Ovary (tissue), 9 donors: Measurements from ENCODE around the gene NCAPH2. TPM values are rescaled to one million over a fixed set of nuclear protein-coding genes. Genes with fewer than 3 reads are reported as not detected.

Source experiments
- DNase-seq, 5 donors: peaks; one replicate each; pipeline ENCODE4 v3.0.0-alpha.2; 2019 to 2020
- H3K27ac ChIP-seq, 2 donors: fragments of 200-600 bp; one replicate each; pipeline versions ENCODE4 v1.5.1 to v1.8.0; 2019 to 2022
- H3K27me3 ChIP-seq: fragments of 200-600 bp; one replicate; pipeline ENCODE4 v1.8.0; 2022
- H3K36me3 ChIP-seq: fragments of 200-600 bp; sonication (generic); one replicate; pipeline ENCODE4 v1.5.1; 2019
- H3K4me1 ChIP-seq: one replicate; pipeline ENCODE4 v1.8.1; 2013; ENCODE audit warnings: mild to moderate bottlenecking, moderate library complexity; ENCODE audit not compliant: insufficient read depth
- H3K4me3 ChIP-seq: fragments of 200-600 bp; sonication (generic); one replicate; pipeline ENCODE4 v1.5.1; 2017
- H3K9me3 ChIP-seq, 2 donors: fragments of 200-600 bp in 1 of 2; sonication (generic) in 1 of 2; one replicate each; pipeline versions ENCODE4 v1.5.1 to v1.8.1; 2013 to 2019; ENCODE audit warnings: mild to moderate bottlenecking in 1 of 2, moderate library complexity in 1 of 2
- EP300 ChIP-seq: sonication (generic); formaldehyde crosslinking; IDR thresholded peaks from one replicate; pipeline ENCODE4 v1.6.1; 2017; ENCODE audit warnings: antibody characterized with exemption
- POLR2A ChIP-seq: fragments of 450-650 bp; IDR thresholded peaks from one replicate; pipeline ENCODE4 v1.6.1; 2017; ENCODE audit warnings: antibody characterized with exemption, mild to moderate bottlenecking, moderate library complexity
- WGBS, 3 donors: extraction: QIAGEN DNeasy Blood & Tissue Kit in 1 of 3; methylation state at CpG; one replicate each; pipeline versions ENCODE4 v1.1.5 to v1.1.7; 2013 to 2017; 5-methylcytosine and 5-hydroxymethylcytosine counted together
- intact Hi-C, 4 donors: fragments of 100-400 bp; cut with DNase I; formaldehyde crosslinking; loops; one replicate each; pipeline versions ENCODE4 v1.11.0 to v1.15.1; 2022 to 2023
- polyA plus RNA-seq, 2 donors: library from polyadenylated mRNA; stranded (reverse); fragments of 200-250 nt in 1 of 2; fragments of 350-450 nt in 1 of 2; fragmentation: Illumina TruSeq in 1 of 2; extraction: RNeasy Lipid Tissue Mini Kit (QIAGEN cat#74804) in 1 of 2; gene quantifications; one replicate each; pipeline ENCODE4 v1.2.3, GENCODE V29; 2013 to 2014
- total RNA-seq, 7 donors: library from RNA; depleted of rRNA in 2 of 7; stranded (reverse); fragments of >200 nt in 2 of 7; fragmentation: NEBNext Ultra II Directional in 3 of 7; extraction: Animal tissue kit (Norgen Biotek cat#: 25700) in 3 of 7; gene quantifications; one replicate each; pipeline versions ENCODE4 v1.1.0 to v1.2.4, GENCODE V29; 2016 to 2023
- TF ChIP-seq, protein P1 (sequence below), 3 donors: fragments of 450-650 bp in 2 of 3; fragments of 200-600 bp in 1 of 3; IDR thresholded peaks; one replicate each; pipeline versions ENCODE4 v1.5.1 to v1.8.0; 2016 to 2022; ENCODE audit warnings: antibody characterized with exemption in 3 of 3, mild to moderate bottlenecking in 1 of 3
- donor health status: DM: no; HTN: no; CAD: no; lungs with moderate emphysema.
- donor health status: DM: no; HTN: no; CAD: no.
- donor health status: Bipolar disorder and iron deficiency.
- donor health status: DM: yes; HTN: yes; CAD: no.
- donor health status: DM: no; HTN: no; CAD: no.
- donor health status: DM: yes; HTN: yes; CAD: no.

Gene NCAPH2
- total and polyA plus RNA-seq, 9 donors = 11.5 to 61.5 (median 49.0) TPM

DNA sequence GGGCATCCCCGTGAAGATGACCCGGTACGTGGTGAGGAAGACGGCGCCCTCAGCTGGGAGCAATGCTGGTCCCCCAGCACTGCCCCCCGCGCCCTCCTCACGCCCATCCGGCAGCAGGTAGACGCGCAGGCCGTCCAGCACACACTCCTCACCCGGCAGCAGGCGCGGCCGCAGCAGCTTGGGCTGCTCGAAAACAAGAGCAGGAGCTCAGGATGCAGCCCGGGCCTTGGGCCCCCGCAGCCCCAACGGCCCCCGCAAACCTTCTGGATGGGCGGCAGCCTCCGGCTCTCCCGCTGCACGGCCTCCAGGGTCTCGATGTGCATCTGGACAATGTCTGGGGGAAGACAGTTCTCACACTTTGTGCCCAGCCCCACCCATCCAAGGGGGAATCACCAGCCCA, 46.5 kb upstream of the NCAPH2 start:
- no peak overlapping the region for H3K27ac ChIP-seq
- TF ChIP-seq POLR2A (no peak), EP300 (no peak)
- TF ChIP-seq, protein P1, sequence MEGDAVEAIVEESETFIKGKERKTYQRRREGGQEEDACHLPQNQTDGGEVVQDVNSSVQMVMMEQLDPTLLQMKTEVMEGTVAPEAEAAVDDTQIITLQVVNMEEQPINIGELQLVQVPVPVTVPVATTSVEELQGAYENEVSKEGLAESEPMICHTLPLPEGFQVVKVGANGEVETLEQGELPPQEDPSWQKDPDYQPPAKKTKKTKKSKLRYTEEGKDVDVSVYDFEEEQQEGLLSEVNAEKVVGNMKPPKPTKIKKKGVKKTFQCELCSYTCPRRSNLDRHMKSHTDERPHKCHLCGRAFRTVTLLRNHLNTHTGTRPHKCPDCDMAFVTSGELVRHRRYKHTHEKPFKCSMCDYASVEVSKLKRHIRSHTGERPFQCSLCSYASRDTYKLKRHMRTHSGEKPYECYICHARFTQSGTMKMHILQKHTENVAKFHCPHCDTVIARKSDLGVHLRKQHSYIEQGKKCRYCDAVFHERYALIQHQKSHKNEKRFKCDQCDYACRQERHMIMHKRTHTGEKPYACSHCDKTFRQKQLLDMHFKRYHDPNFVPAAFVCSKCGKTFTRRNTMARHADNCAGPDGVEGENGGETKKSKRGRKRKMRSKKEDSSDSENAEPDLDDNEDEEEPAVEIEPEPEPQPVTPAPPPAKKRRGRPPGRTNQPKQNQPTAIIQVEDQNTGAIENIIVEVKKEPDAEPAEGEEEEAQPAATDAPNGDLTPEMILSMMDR (IDR thresholded peaks at IDR 0.05) = no peak
- WGBS, 3 donors = 87 to 92% (median 88%) methylated on average over 22 to 26 of the region's 26 CpGs
- H3K9me3 ChIP-seq = no peaks in the 10 kb centered on the region
- no peak for DNase-seq
- H3K4me1 ChIP-seq = no peaks in the 10 kb centered on the region
- no peaks in the 10 kb centered on the region for H3K27me3 ChIP-seq
- intact Hi-C loops = no loop called here
- H3K36me3 ChIP-seq = no peaks in the 10 kb centered on the region
- H3K4me3 ChIP-seq = no peak overlapping the region

DNA sequence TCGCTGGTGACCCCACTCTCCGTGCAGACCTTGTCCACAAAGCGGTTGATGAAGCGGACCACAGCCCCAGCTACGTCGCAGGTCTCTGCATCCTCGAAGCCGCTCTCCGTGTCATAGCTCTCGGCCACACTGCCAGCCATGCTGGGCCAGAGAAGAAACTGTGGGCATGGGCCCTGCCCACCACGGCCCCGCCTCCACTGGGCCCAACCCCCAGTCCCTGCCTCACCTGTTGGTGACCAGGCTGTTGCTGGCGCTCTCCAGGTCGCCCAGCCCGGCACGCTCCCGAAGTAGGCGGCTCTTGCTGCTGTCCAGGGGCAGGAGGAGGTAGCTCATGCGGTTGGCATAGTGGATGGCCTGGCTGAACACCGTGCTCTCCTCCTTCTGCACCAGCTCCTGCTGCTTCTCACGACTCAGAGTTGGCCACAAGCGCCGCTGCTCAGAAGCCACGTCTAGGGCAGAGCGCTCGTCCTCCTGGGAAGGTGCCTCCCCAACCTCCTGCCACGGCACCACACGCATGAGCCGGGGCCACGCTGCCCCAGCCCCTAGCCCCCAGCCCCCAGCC, 46.0 kb upstream of the NCAPH2 start:
- no peak overlapping the region for H3K27ac ChIP-seq
- TF ChIP-seq POLR2A = no peak
- TF ChIP-seq, protein P1 (IDR thresholded peaks at IDR 0.05) = no peak
- TF ChIP-seq EP300 = no peak
- no peaks in the 10 kb centered on the region for H3K36me3 ChIP-seq
- no peak overlapping the region for H3K4me3 ChIP-seq
- H3K27me3 ChIP-seq = no peaks in the 10 kb centered on the region
- no peaks in the 10 kb centered on the region for H3K4me1 ChIP-seq
- no peaks in the 10 kb centered on the region for H3K9me3 ChIP-seq
- no peak for DNase-seq
- WGBS, 3 donors = 92 to 95% (median 93%) methylated on average over 30 of the region's 30 CpGs
- intact Hi-C loops = no loop called here

DNA sequence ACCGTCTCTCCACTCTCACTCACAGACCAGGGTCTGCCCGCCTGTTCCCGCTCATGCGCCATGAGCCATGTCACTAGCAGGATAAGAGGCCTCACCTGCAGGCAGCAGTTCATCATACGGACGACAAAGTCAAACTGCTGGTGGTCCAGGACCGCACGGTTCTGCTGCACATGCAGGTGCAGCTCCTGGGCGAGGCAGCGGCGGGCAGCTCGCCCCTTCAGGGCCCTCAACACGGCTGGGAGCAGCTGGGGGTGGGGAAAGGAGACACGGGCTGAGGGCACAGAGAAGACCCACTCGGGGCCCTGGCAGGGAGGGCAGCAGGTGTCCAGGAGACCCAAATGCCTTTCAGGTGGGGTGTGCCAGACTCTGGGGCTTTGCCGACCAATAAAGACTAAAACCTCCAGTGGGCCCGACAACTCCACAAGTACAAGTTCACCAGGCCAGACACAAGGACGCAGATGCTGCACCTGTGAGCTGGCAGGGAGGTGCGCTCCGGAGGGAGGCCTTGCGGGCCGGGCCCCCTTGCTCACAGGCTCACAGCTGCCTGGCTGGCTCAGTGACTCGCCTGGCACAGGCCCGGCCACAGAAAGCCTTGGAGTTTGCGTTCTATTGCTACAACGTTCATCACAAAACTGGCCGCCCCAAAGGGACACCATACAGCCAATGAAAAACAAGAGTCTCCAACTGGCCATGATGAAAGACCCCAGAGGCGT, 44.7 kb upstream of the NCAPH2 start:
- WGBS, 3 donors = 87 to 93% (median 90%) methylated on average over 28 of the region's 28 CpGs
- no peak for TF ChIP-seq POLR2A
- TF ChIP-seq, protein P1 (IDR thresholded peaks at IDR 0.05) = no peak
- no peaks in the 10 kb centered on the region for H3K36me3 ChIP-seq
- intact Hi-C loops = no loop called here
- H3K4me1 ChIP-seq = no peaks in the 10 kb centered on the region
- no peak overlapping the region for H3K27ac ChIP-seq
- H3K9me3 ChIP-seq = no peaks in the 10 kb centered on the region
- H3K4me3 ChIP-seq = no peak overlapping the region
- DNase-seq = no peak
- H3K27me3 ChIP-seq = no peaks in the 10 kb centered on the region

DNA sequence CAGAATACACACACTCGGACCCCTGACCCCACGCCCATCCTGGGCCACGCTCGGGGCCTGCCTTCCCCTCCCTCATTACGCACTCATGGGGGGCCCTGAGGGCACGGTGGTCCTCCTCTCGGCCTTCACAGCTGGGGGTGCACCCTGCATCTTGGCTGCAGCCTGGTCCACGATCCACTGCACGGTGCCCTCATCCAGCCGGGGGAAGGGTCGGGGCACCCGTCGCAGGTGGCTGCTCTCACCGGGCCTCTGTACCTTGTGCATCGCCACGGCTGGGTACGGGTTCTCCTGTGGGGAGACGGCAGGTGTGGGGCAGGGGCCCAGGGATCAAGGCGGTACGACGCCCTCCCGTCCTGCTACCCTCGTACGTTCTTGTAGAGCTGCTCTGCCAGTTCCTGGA, 43.6 kb upstream of the NCAPH2 start:
- H3K4me3 ChIP-seq = no peak overlapping the region
- WGBS, 3 donors = 87 to 89% (median 89%) methylated on average over 24 of the region's 24 CpGs
- H3K27ac ChIP-seq = no peak overlapping the region
- no peaks in the 10 kb centered on the region for H3K9me3 ChIP-seq
- H3K36me3 ChIP-seq = no peaks in the 10 kb centered on the region
- DNase-seq = no peak
- H3K27me3 ChIP-seq = no peaks in the 10 kb centered on the region
- H3K4me1 ChIP-seq = no peaks in the 10 kb centered on the region
- TF ChIP-seq POLR2A (no peak), EP300 (no peak)
- TF ChIP-seq, protein P1 (IDR thresholded peaks at IDR 0.05) = no peak
- intact Hi-C loops = no loop called here
